ENCODE results near the gene MTUS2. TPM values are rescaled to one million over a fixed set of nuclear protein-coding genes. Genes with fewer than 3 reads are reported as not detected.

Gene MTUS2
- total RNA-seq, 2 donors from 2014 or later = 1.6 to 4.8 TPM

DNA sequence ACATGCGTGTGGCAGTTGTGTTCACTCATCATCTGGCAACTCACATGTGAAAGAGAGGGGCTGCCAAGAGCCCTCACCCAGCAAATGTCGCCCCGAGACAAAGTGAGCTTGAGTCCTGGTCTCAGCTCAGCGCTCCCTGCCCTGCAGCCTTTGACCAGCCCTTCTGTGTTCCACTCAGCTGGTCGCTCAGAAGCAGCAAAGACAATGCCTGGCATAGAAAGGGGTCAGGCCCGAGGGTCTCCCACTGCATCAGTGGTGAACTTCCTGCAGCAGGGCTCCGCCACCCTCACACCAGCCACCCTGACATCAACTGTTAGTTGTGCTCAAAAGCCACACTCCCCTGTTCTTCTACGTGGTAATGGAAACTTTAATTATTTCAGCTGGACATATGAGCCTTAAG lies 707.4 kb downstream of the MTUS2 start:
- WGBS = 93% methylated on average over 8 of the region's 8 CpGs
- TF ChIP-seq, protein P1, sequence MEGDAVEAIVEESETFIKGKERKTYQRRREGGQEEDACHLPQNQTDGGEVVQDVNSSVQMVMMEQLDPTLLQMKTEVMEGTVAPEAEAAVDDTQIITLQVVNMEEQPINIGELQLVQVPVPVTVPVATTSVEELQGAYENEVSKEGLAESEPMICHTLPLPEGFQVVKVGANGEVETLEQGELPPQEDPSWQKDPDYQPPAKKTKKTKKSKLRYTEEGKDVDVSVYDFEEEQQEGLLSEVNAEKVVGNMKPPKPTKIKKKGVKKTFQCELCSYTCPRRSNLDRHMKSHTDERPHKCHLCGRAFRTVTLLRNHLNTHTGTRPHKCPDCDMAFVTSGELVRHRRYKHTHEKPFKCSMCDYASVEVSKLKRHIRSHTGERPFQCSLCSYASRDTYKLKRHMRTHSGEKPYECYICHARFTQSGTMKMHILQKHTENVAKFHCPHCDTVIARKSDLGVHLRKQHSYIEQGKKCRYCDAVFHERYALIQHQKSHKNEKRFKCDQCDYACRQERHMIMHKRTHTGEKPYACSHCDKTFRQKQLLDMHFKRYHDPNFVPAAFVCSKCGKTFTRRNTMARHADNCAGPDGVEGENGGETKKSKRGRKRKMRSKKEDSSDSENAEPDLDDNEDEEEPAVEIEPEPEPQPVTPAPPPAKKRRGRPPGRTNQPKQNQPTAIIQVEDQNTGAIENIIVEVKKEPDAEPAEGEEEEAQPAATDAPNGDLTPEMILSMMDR (IDR thresholded peaks at IDR 0.05) = no peak
- no peak for TF ChIP-seq POLR2A (IDR thresholded peaks at IDR 0.05)

DNA sequence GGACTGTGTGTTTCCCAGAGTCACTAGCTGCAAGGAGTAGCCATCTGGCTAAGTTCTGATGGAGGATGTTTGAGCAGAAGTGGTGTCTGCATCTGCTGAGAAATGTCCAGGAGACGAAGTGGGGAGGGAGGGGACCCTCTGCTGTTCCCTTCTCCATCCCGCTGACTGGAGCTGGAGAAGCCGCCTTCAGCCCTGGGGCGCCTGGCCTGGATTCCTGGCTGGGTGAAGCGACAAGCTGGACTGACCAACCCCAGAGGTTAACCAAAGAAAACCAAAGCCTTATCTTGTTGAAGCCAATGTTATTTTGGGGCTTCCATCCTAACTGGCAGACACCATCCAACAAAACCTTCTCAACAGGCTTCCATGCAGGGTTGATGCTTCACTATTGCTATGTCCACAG lies 707.8 kb downstream of the MTUS2 start:
- no peaks in the 10 kb centered on the region for H3K9me3 ChIP-seq
- H3K4me1 ChIP-seq (replicated peaks) = no peaks in the 10 kb centered on the region
- intact Hi-C loops (cut with DNase I) = no loop called here
- no peaks in the 10 kb centered on the region for H3K27me3 ChIP-seq (replicated peaks; ENCODE audit: insufficient read depth)
- WGBS = 97% methylated on average over 5 of the region's 5 CpGs
- TF ChIP-seq, protein P1 (IDR thresholded peaks at IDR 0.05) = no peak
- no peak for TF ChIP-seq POLR2AphosphoS5 (IDR thresholded peaks at IDR 0.05)
- no peak for TF ChIP-seq POLR2A (IDR thresholded peaks at IDR 0.05)
- no peak overlapping the region for H3K27ac ChIP-seq
- DNase-seq (ENCODE audit: low spot score) = no peak
- H3K36me3 ChIP-seq = peaks cover 0 to 2% of the 10 kb centered on the region in 2 donors
- H3K4me3 ChIP-seq = no peak overlapping the region

More for the DNA sequence above, 707.4 kb downstream of the MTUS2 start:
- Histone ChIP-seq H3K9me3 (no peaks in the 10 kb centered on the region), H3K4me1 (replicated peaks) (no peaks in the 10 kb centered on the region), H3K27ac (no peak overlapping the region), H3K4me3 (no peak overlapping the region), H3K36me3 (peaks cover 0 to 2% of the 10 kb centered on the region in 2 donors), H3K27me3 (replicated peaks; ENCODE audit: insufficient read depth) (no peaks in the 10 kb centered on the region)
- intact Hi-C loops (cut with DNase I) = no loop called here
- DNase-seq (ENCODE audit: low spot score) = no peak

DNA sequence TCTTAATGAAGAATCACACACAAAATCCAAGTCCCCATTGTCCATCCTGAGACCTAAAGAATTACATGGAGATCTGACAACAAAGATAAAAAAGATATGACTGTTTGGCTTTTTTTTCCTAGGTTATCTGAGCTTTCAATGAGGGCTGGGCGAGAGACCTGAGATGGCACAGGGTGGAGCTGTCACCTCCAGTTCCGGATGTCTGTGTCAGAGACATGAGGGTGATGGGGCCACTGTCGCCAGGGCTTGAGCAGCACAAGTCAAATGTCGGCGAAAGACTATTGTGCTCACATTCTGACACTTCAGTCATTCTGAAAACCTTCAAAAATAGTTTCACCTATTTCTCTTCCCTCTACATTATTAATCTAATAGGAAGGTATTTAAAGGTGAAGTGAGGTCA lies 709.6 kb downstream of the MTUS2 start:
- peaks cover 0 to 2% of the 10 kb centered on the region in 2 donors for H3K36me3 ChIP-seq

DNA sequence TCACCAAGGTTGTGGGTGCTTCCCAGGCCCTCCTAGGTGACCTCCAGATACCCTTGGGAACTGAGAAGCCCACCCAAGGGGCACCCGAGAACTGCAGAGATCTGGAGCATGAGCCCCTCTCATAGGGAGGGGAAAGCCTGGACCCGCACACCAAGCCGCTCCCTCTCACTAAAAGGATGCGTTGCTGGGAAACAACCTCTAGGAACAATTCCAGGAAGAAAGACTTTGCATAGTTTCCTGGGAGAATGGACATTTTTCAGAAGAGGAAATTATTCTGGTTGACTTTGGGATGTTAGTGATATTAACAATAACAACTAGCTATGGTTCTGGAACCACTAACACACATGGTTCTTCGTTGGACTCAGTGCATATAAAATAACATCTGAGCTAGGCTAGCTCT lies 710.8 kb downstream of the MTUS2 start:
- no peaks in the 10 kb centered on the region for H3K27me3 ChIP-seq (replicated peaks; ENCODE audit: insufficient read depth)
- H3K27ac ChIP-seq = no peak overlapping the region
- no peaks in the 10 kb centered on the region for H3K4me1 ChIP-seq (replicated peaks)
- intact Hi-C loops (cut with DNase I) = no loop called here
- H3K9me3 ChIP-seq = no peaks in the 10 kb centered on the region
- H3K4me3 ChIP-seq = no peak overlapping the region
- TF ChIP-seq POLR2A (IDR thresholded peaks at IDR 0.05) (no peak), POLR2AphosphoS5 (IDR thresholded peaks at IDR 0.05) (no peak)
- TF ChIP-seq, protein P1 (IDR thresholded peaks at IDR 0.05) = no peak
- peaks cover 0 to 2% of the 10 kb centered on the region in 2 donors for H3K36me3 ChIP-seq
- DNase-seq (ENCODE audit: low spot score) = no peak
- 87% methylated on average over 5 of the region's 5 CpGs for WGBS

More for the DNA sequence above, 709.6 kb downstream of the MTUS2 start:
- Histone ChIP-seq H3K4me1 (replicated peaks) (no peaks in the 10 kb centered on the region), H3K9me3 (no peaks in the 10 kb centered on the region), H3K27ac (no peak overlapping the region), H3K4me3 (no peak overlapping the region), H3K27me3 (replicated peaks; ENCODE audit: insufficient read depth) (no peaks in the 10 kb centered on the region)
- TF ChIP-seq POLR2A (IDR thresholded peaks at IDR 0.05) = no peak
- TF ChIP-seq, protein P1 (IDR thresholded peaks at IDR 0.05) = no peak
- no peak for TF ChIP-seq POLR2AphosphoS5 (IDR thresholded peaks at IDR 0.05)
- 98% methylated on average over 5 of the region's 5 CpGs for WGBS
- intact Hi-C loops (cut with DNase I) = no loop called here
- no peak for DNase-seq (ENCODE audit: low spot score)

DNA sequence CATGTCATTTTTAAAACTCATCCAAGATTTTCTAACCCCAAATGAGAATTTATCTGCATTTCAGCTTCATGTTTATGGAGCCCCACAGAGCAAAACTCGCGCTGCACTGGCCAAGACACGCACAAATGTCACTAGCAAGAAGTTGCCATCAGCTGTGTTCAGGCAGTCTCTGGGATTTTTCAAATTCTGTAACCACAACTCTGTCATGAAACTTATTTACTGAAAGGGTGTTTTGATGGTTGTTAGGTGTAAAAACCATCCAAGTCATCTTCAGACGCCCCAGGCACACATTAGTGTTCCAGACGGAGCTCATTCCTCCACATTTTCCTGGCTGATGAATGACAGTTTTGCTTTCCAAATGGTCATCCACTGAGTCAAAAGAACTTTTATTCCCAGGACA lies 712.0 kb downstream of the MTUS2 start:
- H3K27ac ChIP-seq = no peak overlapping the region
- no peak overlapping the region for H3K4me3 ChIP-seq
- H3K4me1 ChIP-seq (replicated peaks) = no peaks in the 10 kb centered on the region
- 87% methylated on average over 5 of the region's 5 CpGs for WGBS
- intact Hi-C loops (cut with DNase I) = no loop called here
- H3K9me3 ChIP-seq = no peaks in the 10 kb centered on the region
- H3K36me3 ChIP-seq = peaks cover 0 to 2% of the 10 kb centered on the region in 2 donors
- H3K27me3 ChIP-seq (replicated peaks; ENCODE audit: insufficient read depth) = no peaks in the 10 kb centered on the region
- DNase-seq (ENCODE audit: low spot score) = no peak
- TF ChIP-seq POLR2A (IDR thresholded peaks at IDR 0.05) = no peak
- TF ChIP-seq, protein P1 (IDR thresholded peaks at IDR 0.05) = no peak
- no peak for TF ChIP-seq POLR2AphosphoS5 (IDR thresholded peaks at IDR 0.05)
